Measurements from ENCODE around the gene LAIR1.

LAIR1 gene

DNA sequence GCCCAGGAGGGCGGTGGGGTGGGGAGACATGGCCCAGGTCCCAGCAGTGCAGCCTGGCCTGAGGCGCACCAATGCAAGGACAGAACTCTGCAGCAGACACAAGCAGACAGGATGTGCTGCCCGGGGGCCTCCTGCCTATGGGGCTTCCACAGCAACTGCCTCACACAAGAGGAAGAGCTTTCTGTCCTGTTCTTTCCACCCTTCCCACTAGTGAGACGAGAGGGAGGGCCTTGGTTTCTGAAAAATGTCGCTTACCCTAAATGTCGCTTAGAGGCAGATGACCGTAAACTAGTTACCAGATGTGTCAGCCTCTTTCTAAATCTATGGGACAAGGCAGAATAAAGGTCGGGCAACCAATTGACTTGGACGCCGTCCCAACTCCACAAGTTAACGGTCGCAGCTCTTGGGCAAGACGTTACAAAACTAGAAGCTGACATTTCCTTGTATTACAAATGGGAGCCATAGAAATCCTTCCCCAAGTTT lies at the start of gene LAIR1:
Gene LAIR1 (minus strand): TSS at position 157 of the 483 bp plus-strand sequence. CDS start 127 bp downstream, at position 30.
- H3K4me3 ChIP-seq (ENCODE audit: low read length), result no peak within 1 kb of the TSS

DNA sequence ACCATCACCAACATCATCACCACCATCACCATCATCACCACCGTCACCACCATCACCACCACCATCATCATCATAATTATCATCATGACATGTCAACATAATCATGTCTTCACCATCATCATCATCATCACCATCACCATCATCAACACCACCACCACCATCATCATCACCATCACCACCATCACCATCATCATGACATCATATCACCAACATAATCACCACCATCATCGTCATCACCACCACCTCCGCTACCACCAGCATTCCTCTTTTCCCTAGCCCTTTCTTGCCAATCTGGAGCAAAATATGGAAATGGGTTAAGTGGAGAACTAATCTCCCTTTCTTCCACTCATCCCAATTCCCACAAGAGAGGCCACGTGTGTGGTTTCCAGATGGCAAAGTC lies 49.4 kb upstream of the LAIR1 start:
- Histone ChIP-seq H3K4me3 (ENCODE audit: low read length) (no peak overlapping the region), H3K9me3 (ENCODE audit: control insufficient read depth, low read length) (no peaks in the 10 kb centered on the region), H3K9ac (ENCODE audit: low read length) (no peak overlapping the region), H3K4me1 (ENCODE audit: control insufficient read depth, insufficient read depth, low read length) (no peaks in the 10 kb centered on the region), H3K36me3 (ENCODE audit: control insufficient read depth, insufficient read depth, low read length) (no peaks in the 10 kb centered on the region), H3K27me3 (ENCODE audit: control insufficient read depth, insufficient read depth, low read length) (peaks cover 46% of the 10 kb centered on the region)

More for the DNA sequence above, at the start of gene LAIR1:
- H3K4me1 ChIP-seq (ENCODE audit: control insufficient read depth, insufficient read depth, low read length), result no peaks in the 10 kb centered on the region
- H3K9ac ChIP-seq (ENCODE audit: low read length), result no peak within 1 kb of the TSS
- no peaks in the 10 kb centered on the region for H3K36me3 ChIP-seq (ENCODE audit: control insufficient read depth, insufficient read depth, low read length)
- no peaks in the 10 kb centered on the region for H3K27me3 ChIP-seq (ENCODE audit: control insufficient read depth, insufficient read depth, low read length)
- no peaks in the 10 kb centered on the region for H3K9me3 ChIP-seq (ENCODE audit: control insufficient read depth, low read length)

- Histone ChIP-seq H3K36me3 (ENCODE audit: control insufficient read depth, insufficient read depth, low read length) (no peaks in the 10 kb centered on the region), H3K9ac (ENCODE audit: low read length) (no peak overlapping the region), H3K4me1 (ENCODE audit: control insufficient read depth, insufficient read depth, low read length) (no peaks in the 10 kb centered on the region), H3K4me3 (ENCODE audit: low read length) (no peak overlapping the region), H3K27me3 (ENCODE audit: control insufficient read depth, insufficient read depth, low read length) (peaks cover 42% of the 10 kb centered on the region), H3K9me3 (ENCODE audit: control insufficient read depth, low read length) (no peaks in the 10 kb centered on the region)
Measured at GRCh38 chr19:54412877-54413276, 48.1 kb upstream of the LAIR1 start.

GRCh38 chr19:54411033-54411432 lies 46.3 kb upstream of the LAIR1 start:
- Histone ChIP-seq H3K9ac (ENCODE audit: low read length) (no peak overlapping the region), H3K36me3 (ENCODE audit: control insufficient read depth, insufficient read depth, low read length) (no peaks in the 10 kb centered on the region), H3K27me3 (ENCODE audit: control insufficient read depth, insufficient read depth, low read length) (peaks cover 24% of the 10 kb centered on the region), H3K4me1 (ENCODE audit: control insufficient read depth, insufficient read depth, low read length) (no peaks in the 10 kb centered on the region), H3K9me3 (ENCODE audit: control insufficient read depth, low read length) (no peaks in the 10 kb centered on the region), H3K4me3 (ENCODE audit: low read length) (no peak overlapping the region)

DNA sequence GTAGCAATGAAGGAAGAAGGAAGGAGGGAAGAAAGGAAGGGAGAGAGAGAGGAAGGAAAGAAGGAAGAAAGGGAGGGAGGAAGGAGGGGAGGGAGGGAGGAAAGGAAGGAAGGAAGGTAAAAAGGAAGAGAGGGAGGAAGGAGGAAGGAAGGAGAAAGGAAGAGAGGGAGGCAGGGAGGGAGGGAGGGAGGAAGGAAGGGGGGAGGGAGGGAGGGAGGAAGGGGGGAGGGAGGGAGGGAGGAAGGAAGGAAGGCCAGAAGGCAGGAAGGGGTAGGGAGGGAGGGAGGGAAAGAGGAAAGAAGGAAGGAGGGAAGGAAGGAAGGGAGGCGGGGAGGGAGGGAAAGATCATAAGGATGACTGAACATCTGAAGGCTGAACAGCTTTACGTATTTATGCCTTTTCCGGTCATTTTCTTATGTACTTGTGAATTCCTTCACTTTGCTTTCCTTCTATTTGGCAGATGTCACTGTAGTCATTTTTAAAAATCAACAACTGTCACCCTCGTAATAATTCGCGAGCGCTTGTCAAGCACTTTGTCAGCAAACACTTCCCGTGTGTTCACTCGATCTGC lies 43.8 kb upstream of the LAIR1 start:
- no peak overlapping the region for H3K9ac ChIP-seq (ENCODE audit: low read length)
- H3K27me3 ChIP-seq (ENCODE audit: control insufficient read depth, insufficient read depth, low read length), result peaks cover 5% of the 10 kb centered on the region
- H3K4me1 ChIP-seq (ENCODE audit: control insufficient read depth, insufficient read depth, low read length), result no peaks in the 10 kb centered on the region
- H3K9me3 ChIP-seq (ENCODE audit: control insufficient read depth, low read length), result no peaks in the 10 kb centered on the region
- no peaks in the 10 kb centered on the region for H3K36me3 ChIP-seq (ENCODE audit: control insufficient read depth, insufficient read depth, low read length)
- H3K4me3 ChIP-seq (ENCODE audit: low read length), result no peak overlapping the region

DNA sequence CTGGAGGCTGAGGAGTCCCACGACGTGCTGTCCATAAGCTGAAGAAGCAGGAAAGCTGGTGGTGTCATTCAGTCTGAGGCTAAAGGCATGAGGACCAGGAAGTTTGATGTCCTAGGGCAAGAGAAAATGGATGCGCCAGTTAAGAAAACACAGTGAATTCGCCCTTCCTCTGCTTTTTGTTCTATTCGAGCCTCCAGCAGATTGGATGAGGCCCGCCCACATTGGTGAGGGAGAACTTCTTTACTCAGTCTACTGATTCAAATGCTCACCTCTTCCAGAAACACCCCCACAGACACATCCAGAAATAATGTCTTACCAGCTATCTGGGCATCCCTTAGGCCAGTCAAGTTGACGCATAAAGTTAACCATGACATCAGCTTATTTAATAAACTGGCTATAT lies 43.0 kb upstream of the LAIR1 start:
- Histone ChIP-seq H3K27me3 (ENCODE audit: control insufficient read depth, insufficient read depth, low read length) (peaks cover 5% of the 10 kb centered on the region), H3K9me3 (ENCODE audit: control insufficient read depth, low read length) (no peaks in the 10 kb centered on the region), H3K36me3 (ENCODE audit: control insufficient read depth, insufficient read depth, low read length) (no peaks in the 10 kb centered on the region), H3K4me3 (ENCODE audit: low read length) (no peak overlapping the region), H3K4me1 (ENCODE audit: control insufficient read depth, insufficient read depth, low read length) (no peaks in the 10 kb centered on the region), H3K9ac (ENCODE audit: low read length) (no peak overlapping the region)

GRCh38 chr19:54405628-54406027 lies 40.9 kb upstream of the LAIR1 start:
- Histone ChIP-seq H3K27me3 (ENCODE audit: control insufficient read depth, insufficient read depth, low read length) (no peaks in the 10 kb centered on the region), H3K36me3 (ENCODE audit: control insufficient read depth, insufficient read depth, low read length) (no peaks in the 10 kb centered on the region), H3K4me3 (ENCODE audit: low read length) (no peak overlapping the region), H3K9me3 (ENCODE audit: control insufficient read depth, low read length) (no peaks in the 10 kb centered on the region), H3K9ac (ENCODE audit: low read length) (no peak overlapping the region), H3K4me1 (ENCODE audit: control insufficient read depth, insufficient read depth, low read length) (no peaks in the 10 kb centered on the region)

- H3K9ac ChIP-seq (ENCODE audit: low read length), result no peak overlapping the region
- H3K27me3 ChIP-seq (ENCODE audit: control insufficient read depth, insufficient read depth, low read length), result no peaks in the 10 kb centered on the region
- no peaks in the 10 kb centered on the region for H3K36me3 ChIP-seq (ENCODE audit: control insufficient read depth, insufficient read depth, low read length)
- H3K4me1 ChIP-seq (ENCODE audit: control insufficient read depth, insufficient read depth, low read length), result no peaks in the 10 kb centered on the region
- H3K9me3 ChIP-seq (ENCODE audit: control insufficient read depth, low read length), result no peaks in the 10 kb centered on the region
- no peak overlapping the region for H3K4me3 ChIP-seq (ENCODE audit: low read length)
Measured at GRCh38 chr19:54403054-54403453, 38.3 kb upstream of the LAIR1 start.

DNA sequence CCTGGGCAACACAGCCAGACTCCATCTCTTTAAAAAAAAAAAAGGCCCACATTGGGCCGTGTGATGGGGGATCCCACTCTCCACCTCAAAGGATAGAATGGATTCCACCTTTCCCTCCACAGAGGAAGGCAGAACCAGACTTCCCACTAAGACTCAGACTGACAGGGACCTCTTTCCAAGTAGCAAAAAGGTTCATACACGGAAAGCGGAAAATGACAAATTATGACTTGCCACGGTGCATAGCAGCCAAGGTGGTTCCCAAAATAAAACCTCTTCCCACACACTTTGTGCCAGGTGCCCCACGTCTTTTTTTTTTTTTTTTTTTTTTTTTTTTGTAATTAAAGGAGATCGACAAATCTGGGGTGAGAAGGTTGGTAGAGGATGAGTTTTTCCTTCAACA lies 36.2 kb upstream of the LAIR1 start:
- Histone ChIP-seq H3K27me3 (ENCODE audit: control insufficient read depth, insufficient read depth, low read length) (no peaks in the 10 kb centered on the region), H3K9ac (ENCODE audit: low read length) (no peak overlapping the region), H3K4me3 (ENCODE audit: low read length) (no peak overlapping the region), H3K4me1 (ENCODE audit: control insufficient read depth, insufficient read depth, low read length) (no peaks in the 10 kb centered on the region), H3K9me3 (ENCODE audit: control insufficient read depth, low read length) (no peaks in the 10 kb centered on the region), H3K36me3 (ENCODE audit: control insufficient read depth, insufficient read depth, low read length) (no peaks in the 10 kb centered on the region)

GRCh38 chr19:54399189-54399588 lies 34.5 kb upstream of the LAIR1 start:
- Histone ChIP-seq H3K4me3 (ENCODE audit: low read length) (no peak overlapping the region), H3K4me1 (ENCODE audit: control insufficient read depth, insufficient read depth, low read length) (no peaks in the 10 kb centered on the region), H3K9ac (ENCODE audit: low read length) (no peak overlapping the region), H3K9me3 (ENCODE audit: control insufficient read depth, low read length) (no peaks in the 10 kb centered on the region), H3K27me3 (ENCODE audit: control insufficient read depth, insufficient read depth, low read length) (no peaks in the 10 kb centered on the region), H3K36me3 (ENCODE audit: control insufficient read depth, insufficient read depth, low read length) (no peaks in the 10 kb centered on the region)

GRCh38 chr19:54395685-54396084 lies 31.0 kb upstream of the LAIR1 start:
- H3K9ac ChIP-seq (ENCODE audit: low read length), result no peak overlapping the region
- no peaks in the 10 kb centered on the region for H3K36me3 ChIP-seq (ENCODE audit: control insufficient read depth, insufficient read depth, low read length)
- no peak overlapping the region for H3K4me3 ChIP-seq (ENCODE audit: low read length)
- no peaks in the 10 kb centered on the region for H3K4me1 ChIP-seq (ENCODE audit: control insufficient read depth, insufficient read depth, low read length)
- H3K27me3 ChIP-seq (ENCODE audit: control insufficient read depth, insufficient read depth, low read length), result no peaks in the 10 kb centered on the region
- H3K9me3 ChIP-seq (ENCODE audit: control insufficient read depth, low read length), result no peaks in the 10 kb centered on the region

DNA sequence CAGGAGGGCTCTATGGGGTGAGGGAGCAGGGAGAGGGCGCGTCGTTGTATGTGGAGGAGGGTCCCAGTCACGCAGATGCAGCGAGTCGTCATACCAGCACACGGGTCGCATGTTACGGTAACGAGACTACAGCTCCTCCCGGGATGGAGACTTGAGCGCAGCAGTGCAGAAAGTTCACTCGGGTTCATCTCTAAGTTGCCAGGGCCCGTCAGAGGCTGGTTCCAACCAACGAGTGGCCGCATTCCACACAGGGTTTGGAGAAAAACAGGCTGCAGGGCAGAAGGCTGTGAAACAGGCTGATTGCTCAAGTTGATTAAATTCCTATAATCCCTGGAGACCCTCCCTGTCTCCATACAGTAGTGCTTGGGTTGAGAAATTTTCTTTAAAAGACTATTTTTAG lies 28.6 kb upstream of the LAIR1 start:
- H3K4me1 ChIP-seq (ENCODE audit: control insufficient read depth, insufficient read depth, low read length), result no peaks in the 10 kb centered on the region
- H3K9ac ChIP-seq (ENCODE audit: low read length), result no peak overlapping the region
- H3K36me3 ChIP-seq (ENCODE audit: control insufficient read depth, insufficient read depth, low read length), result no peaks in the 10 kb centered on the region
- H3K27me3 ChIP-seq (ENCODE audit: control insufficient read depth, insufficient read depth, low read length), result peaks cover 5% of the 10 kb centered on the region
- no peaks in the 10 kb centered on the region for H3K9me3 ChIP-seq (ENCODE audit: control insufficient read depth, low read length)
- no peak overlapping the region for H3K4me3 ChIP-seq (ENCODE audit: low read length)

DNA sequence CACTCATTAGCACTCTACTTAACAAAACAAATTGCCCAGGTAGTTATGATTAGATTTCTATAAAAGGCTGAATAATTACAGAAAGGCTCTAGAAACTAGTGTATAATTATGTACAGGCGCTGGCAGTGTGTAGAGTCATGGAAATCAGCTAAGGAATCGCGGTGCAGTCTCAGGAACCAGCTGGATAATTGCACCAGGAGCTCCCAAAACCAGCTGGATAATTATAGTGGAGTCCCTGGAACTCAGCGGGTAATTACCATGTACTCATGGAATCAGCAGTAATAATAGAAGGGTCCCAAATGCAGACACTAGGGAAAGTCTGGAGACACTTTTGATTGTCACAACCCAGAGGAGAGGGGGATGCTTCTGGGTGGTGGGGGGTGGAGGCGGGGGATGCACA lies 27.4 kb upstream of the LAIR1 start:
- no peak overlapping the region for H3K9ac ChIP-seq (ENCODE audit: low read length)
- no peaks in the 10 kb centered on the region for H3K36me3 ChIP-seq (ENCODE audit: control insufficient read depth, insufficient read depth, low read length)
- no peaks in the 10 kb centered on the region for H3K9me3 ChIP-seq (ENCODE audit: control insufficient read depth, low read length)
- peaks cover 7% of the 10 kb centered on the region for H3K4me1 ChIP-seq (ENCODE audit: control insufficient read depth, insufficient read depth, low read length)
- H3K27me3 ChIP-seq (ENCODE audit: control insufficient read depth, insufficient read depth, low read length), result peaks cover 10% of the 10 kb centered on the region
- no peak overlapping the region for H3K4me3 ChIP-seq (ENCODE audit: low read length)

Data from mucosa of stomach (tissue), 1 donor.